GM19468 (cell line): Measurements from ENCODE around the gene ARHGAP6.

Experiments used
- ATAC-seq: cut with Tn5 transposase; IDR thresholded peaks from one replicate; pipeline ENCODE4 v1.9.1; 2021; ENCODE audit warnings: mild to moderate bottlenecking, moderate library complexity, moderate number of reproducible peaks; ENCODE audit not compliant: unreplicated experiment; ENCODE audit errors: extremely low read depth

ARHGAP6 gene

DNA sequence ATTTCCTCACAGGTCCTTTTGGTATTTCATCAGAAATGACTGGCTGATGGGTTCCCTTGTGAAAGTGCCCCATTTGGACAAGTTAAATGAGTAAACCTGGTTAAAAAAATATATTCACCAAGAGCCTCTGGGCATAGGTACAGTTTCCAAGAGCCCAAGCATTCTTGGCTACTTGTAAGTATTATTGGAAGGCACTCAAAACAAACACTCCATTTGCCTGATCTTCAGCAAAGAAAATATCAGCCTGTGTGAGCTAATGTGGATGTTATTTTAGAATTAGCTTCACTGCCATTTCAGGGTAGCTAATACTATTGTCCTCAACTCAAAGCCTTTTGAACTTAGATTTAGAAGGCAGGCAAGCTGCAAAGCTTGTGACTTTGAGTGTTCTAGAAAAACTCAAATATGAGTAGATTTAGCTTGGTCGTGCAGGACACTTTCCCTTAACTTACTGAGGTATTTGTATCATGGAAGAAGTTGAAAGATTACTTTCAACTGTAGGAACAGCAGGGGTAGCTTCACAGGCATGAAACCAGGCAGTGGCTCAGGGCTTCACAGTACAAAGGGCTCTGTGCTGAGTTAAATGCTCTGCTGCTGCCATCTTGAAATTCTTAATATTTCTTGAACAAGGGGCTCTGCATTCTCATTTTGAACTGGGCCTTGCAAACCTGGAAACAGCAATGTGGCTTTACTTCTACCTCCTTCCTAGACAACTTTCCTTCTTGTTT lies 195.3 kb downstream of the ARHGAP6 start:
- ATAC-seq = no peak

GRCh38 chrX:11465648-11466411 lies 199.9 kb downstream of the ARHGAP6 start:
- ATAC-seq = no peak

DNA sequence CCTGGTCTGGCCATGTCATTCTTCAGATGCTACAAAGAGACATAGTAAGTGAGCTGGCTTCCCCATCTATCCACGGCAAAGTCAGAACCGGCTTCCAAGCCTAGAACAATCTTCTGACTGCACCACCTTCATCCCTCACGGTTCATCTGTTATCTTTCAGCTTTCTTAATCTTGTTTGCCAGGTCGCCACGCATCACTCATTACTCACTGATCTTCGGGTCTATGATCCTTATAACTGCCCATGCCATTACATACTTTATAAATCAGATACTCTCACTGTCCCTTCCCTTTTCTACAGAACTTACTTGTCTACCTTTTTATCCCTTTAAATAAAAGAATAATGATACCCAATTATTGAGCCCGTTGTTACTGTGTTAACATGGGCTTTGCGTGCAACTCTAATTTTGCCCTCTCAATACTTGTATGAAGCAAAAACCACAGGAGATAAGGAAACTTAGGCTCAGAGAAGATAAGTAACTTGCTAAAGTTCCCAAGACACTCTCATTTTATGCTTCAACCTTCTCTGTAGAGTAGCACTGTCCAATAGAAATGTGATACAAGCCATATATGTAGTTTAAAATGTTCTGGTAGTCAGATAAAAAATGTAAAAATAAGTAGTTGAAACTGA lies 200.8 kb downstream of the ARHGAP6 start:
- ATAC-seq = no peak

- no peak for ATAC-seq
Observed at GRCh38 chrX:11464380-11464779, 201.3 kb downstream of the ARHGAP6 start.

DNA sequence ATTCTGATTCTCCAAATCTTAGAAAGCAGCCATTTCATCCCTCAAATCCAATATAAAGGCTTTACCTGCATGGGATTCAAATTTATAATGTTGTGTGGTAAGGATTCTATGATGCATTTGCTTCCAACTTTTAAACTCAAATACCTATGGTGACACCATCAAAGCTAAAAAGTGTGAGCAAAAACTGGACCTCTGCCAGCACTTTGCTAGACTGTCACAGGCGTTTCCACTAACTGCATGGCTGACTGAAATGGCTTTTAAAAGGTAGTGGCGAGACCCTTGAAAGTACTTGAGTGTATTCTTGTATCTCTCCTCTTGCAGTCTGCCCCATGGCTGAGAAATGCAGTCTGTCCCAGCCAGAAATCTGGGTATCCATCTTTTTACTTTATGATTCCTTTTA lies 203.1 kb downstream of the ARHGAP6 start:
- no peak for ATAC-seq

GRCh38 chrX:11462136-11462535 lies 203.6 kb downstream of the ARHGAP6 start:
- no peak for ATAC-seq

- ATAC-seq = no peak
Observed at GRCh38 chrX:11461201-11462001, 204.3 kb downstream of the ARHGAP6 start.

GRCh38 chrX:11460347-11460746 lies 205.4 kb downstream of the ARHGAP6 start:
- no peak for ATAC-seq

DNA sequence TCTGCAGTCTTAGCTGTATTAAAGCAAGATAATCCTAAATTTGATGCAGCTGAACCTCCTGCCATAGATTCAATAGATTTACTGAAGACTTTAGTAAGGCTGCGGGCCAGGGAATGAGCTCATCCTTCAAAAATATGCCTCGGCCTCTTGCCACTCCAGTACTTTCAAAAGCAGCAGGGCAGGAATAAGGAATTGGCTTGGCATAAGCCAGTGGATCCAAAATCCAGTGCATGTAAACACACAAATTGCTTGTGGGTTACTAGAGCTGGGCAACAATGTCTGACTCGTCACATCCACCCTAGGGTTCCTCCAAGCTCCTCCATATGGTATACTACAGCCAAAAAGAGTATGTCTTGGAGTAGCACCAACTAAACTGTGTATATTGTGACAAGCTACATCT lies 207.6 kb downstream of the ARHGAP6 start:
- ATAC-seq = no peak

DNA sequence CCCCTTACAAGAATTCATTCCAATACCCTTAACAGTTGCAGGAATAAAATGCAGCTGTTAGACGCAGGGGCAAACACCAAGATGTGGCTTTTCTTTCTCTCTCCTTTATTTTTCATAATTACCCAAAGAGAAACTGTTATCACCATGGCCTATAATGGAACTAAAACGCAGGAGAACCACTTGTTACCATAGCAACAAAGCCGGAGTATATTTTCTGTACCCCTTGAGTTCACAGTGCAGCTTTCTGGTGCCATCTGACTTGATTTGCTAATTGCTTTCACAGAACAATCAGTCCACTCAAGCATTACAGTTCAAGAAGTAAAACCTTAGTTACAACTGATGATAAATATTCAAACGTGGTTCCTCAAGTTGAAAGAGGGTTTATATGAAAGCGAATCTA lies 214.6 kb downstream of the ARHGAP6 start:
- no peak for ATAC-seq

- no peak for ATAC-seq
Observed at GRCh38 chrX:11450354-11450753, 215.4 kb downstream of the ARHGAP6 start.

DNA sequence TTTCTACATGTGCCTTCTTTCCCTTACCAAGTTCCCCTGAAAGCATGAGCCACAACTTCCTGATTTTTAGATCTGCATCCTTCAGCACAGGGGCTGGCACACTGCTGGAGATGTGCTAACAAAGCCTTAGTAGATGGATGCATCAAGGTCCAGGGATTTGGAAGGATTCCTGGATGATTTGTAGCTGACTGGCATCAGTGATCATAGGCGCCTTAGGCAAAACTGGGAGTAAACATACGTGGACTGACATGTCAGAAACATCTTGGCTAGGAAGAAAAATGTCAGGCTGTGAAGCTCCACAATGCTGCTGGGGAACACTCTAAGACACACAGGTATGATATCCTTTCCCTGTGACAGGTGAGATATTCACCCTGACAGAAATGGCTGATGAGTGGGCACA lies 216.1 kb downstream of the ARHGAP6 start:
- no peak for ATAC-seq

DNA sequence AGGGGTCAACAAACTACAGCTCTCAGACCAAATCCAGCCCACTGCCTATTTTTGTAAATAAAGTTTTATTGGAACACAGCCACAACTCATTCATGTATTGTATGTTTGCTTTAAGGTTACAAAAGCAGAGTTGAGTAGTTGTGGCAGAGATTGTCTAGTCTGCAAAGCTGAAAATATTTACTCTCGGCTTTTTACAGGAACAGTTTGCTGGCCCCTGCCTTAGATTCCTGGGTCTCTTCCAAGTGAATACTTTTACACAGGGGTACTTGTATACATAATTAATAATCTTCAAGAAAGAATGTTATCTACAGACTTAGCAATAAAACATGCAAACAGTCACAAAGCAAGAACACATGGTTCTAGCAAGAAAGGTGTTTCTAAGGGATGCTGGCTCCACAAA lies 218.3 kb downstream of the ARHGAP6 start:
- ATAC-seq = no peak

DNA sequence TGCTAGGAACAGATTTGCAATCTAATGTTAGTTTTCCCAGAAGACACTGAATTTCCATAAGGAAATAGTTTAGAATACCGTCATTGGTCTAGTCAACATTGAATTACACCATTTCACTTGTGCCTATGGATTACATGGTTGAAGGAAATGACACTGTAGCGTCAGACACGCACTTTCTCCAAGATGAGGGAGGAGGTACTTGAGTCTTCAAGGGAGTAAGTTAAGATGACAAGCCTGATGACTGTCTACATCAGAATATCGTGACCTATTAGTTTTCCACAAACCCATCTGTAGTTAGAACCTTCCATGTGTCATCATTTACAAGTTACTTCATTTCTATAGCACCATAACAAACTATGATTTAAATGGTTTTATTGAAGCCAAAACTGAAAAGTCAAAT lies 218.8 kb downstream of the ARHGAP6 start:
- ATAC-seq = no peak

GRCh38 chrX:11446336-11446735 lies 219.4 kb downstream of the ARHGAP6 start:
- ATAC-seq = no peak

DNA sequence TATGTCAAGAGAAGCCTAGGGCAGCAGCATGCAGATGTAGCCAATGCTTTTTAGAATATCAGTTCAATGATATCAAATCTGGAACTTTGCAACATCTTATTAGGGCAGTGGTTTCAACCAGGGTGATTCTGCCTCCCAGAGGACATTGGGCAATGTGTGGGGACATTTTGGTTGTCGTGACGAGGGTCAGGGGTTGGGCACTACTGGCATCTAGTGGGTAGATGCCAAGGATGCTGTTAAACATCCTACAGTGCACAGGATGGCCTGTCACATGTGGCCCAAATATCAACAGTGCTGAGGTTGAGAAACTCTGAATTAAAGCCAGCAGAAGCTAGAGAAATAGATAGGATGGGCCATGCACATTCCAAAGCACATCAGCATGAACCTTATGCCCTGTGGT lies 220.2 kb downstream of the ARHGAP6 start:
- no peak for ATAC-seq

GRCh38 chrX:11444052-11444451 lies 221.7 kb downstream of the ARHGAP6 start:
- no peak for ATAC-seq

DNA sequence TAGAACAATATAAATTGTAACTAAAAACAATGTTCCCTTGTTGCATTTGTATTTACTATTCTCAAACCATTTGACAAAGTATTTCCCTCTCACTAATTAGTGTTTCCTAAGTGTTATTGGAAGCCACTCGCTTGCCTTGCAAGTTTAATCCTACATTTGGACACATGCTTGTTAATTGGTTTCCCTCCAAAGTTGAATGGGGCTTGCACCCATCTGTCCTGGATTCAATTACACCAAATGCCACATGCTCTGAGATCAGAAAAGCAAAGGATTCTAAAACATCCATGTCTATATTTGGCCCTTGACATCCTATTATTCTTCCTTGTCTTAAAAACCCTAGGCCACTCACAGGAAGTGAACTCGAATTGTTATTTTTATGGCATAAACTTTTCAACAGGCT lies 225.9 kb downstream of the ARHGAP6 start:
- ATAC-seq = no peak

DNA sequence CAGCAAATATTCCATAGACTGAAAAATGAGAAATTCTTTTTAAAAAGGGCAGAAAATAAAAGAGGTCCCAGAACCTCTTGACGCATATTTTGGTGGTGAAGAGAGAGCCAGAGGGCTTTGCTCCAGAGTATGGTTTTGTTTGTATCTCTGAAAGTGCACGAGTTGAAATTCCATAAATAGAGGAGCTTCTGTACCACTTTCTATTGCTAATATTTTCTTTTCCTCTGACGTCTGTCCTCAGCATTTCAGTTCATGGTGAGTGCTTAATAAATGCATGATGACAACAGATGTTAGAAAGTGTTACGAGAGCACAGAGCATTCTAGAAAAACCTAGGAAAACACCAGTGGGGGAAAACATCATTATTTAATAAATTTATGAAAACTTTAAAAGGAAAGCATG lies 227.0 kb downstream of the ARHGAP6 start:
- no peak for ATAC-seq

- no peak for ATAC-seq
Observed at GRCh38 chrX:11438380-11438723, 227.4 kb downstream of the ARHGAP6 start.
